Activated naive CD8-positive, alpha-beta T cell treated with anti-CD3 and anti-CD28 coated beads, Interleukin-2, amount 50 U/mL, for 16 hours (primary cell): ENCODE results near the gene NPFF.
"Not testable (repeated sequence)": the region's sequence is repeated elsewhere in the genome, so short reads cannot be mapped to it uniquely, and the experiment has no call there.

Source experiments
- DNase-seq: peaks from one replicate; pipeline ENCODE4 v3.0.0-alpha.2; 2020; ENCODE audit warnings: low read depth, low spot score

Gene NPFF

GRCh38 chr12:53506881-53507602 is at the start of gene NPFF:
TSS of gene NPFF (minus strand) at chr12:53507484. CDS start at chr12:53507474, 10 bp downstream.
- DNase-seq: no peak

- no peak for DNase-seq
Observed at GRCh38 chr12:53552361-53553327, 45.4 kb upstream of the NPFF start.

GRCh38 chr12:53551889-53552291 is 44.6 kb upstream of the NPFF start:
- no peak for DNase-seq

GRCh38 chr12:53550595-53550994 is 43.3 kb upstream of the NPFF start:
- DNase-seq: no peak

- not testable (repeated sequence) for DNase-seq
Observed at GRCh38 chr12:53550131-53550530, 42.8 kb upstream of the NPFF start.

GRCh38 chr12:53548354-53548753 is 41.1 kb upstream of the NPFF start:
- not testable (repeated sequence) for DNase-seq

- peak; percentile 2 for DNase-seq
Observed at GRCh38 chr12:53543539-53543938, 36.3 kb upstream of the NPFF start.

GRCh38 chr12:53539526-53539925 is 32.2 kb upstream of the NPFF start:
- DNase-seq: no peak

GRCh38 chr12:53538209-53538689 is 31.0 kb upstream of the NPFF start:
- DNase-seq: no peak

GRCh38 chr12:53536962-53537361 is 29.7 kb upstream of the NPFF start:
- no peak for DNase-seq

GRCh38 chr12:53533471-53533870 is 26.2 kb upstream of the NPFF start:
- DNase-seq: no peak

- no peak for DNase-seq
Observed at GRCh38 chr12:53532524-53533445, 25.5 kb upstream of the NPFF start.

GRCh38 chr12:53532021-53532420 is 24.7 kb upstream of the NPFF start:
- DNase-seq: no peak

GRCh38 chr12:53530920-53531319 is 23.6 kb upstream of the NPFF start:
- no peak for DNase-seq

GRCh38 chr12:53530061-53530460 is 22.8 kb upstream of the NPFF start:
- DNase-seq: no peak

- DNase-seq: no peak
Observed at GRCh38 chr12:53524476-53524875, 17.2 kb upstream of the NPFF start.

- no peak for DNase-seq
Observed at GRCh38 chr12:53523131-53523530, 15.8 kb upstream of the NPFF start.

GRCh38 chr12:53518381-53518780 is 11.1 kb upstream of the NPFF start:
- no peak for DNase-seq

- no peak for DNase-seq
Observed at GRCh38 chr12:53516758-53517455, 9.6 kb upstream of the NPFF start.

- DNase-seq: no peak
Observed at GRCh38 chr12:53515291-53515680, 8.0 kb upstream of the NPFF start.
